ENCODE results near the gene DNAH3. TPM values are rescaled to one million over a fixed set of nuclear protein-coding genes. Genes with fewer than 3 reads are reported as not detected.

DNAH3 gene
- total RNA-seq, 1 experiment from 2014 or later: 0.57 TPM

GRCh38 chr16:21103941-21104860 lies 46.4 kb downstream of the DNAH3 start (continued):
- TF ChIP-seq AFF4 (CRISPR knock-in tag; IDR thresholded peaks at IDR 0.05; ENCODE audit: borderline replicate concordance): no peak
- TF ChIP-seq, protein P1, sequence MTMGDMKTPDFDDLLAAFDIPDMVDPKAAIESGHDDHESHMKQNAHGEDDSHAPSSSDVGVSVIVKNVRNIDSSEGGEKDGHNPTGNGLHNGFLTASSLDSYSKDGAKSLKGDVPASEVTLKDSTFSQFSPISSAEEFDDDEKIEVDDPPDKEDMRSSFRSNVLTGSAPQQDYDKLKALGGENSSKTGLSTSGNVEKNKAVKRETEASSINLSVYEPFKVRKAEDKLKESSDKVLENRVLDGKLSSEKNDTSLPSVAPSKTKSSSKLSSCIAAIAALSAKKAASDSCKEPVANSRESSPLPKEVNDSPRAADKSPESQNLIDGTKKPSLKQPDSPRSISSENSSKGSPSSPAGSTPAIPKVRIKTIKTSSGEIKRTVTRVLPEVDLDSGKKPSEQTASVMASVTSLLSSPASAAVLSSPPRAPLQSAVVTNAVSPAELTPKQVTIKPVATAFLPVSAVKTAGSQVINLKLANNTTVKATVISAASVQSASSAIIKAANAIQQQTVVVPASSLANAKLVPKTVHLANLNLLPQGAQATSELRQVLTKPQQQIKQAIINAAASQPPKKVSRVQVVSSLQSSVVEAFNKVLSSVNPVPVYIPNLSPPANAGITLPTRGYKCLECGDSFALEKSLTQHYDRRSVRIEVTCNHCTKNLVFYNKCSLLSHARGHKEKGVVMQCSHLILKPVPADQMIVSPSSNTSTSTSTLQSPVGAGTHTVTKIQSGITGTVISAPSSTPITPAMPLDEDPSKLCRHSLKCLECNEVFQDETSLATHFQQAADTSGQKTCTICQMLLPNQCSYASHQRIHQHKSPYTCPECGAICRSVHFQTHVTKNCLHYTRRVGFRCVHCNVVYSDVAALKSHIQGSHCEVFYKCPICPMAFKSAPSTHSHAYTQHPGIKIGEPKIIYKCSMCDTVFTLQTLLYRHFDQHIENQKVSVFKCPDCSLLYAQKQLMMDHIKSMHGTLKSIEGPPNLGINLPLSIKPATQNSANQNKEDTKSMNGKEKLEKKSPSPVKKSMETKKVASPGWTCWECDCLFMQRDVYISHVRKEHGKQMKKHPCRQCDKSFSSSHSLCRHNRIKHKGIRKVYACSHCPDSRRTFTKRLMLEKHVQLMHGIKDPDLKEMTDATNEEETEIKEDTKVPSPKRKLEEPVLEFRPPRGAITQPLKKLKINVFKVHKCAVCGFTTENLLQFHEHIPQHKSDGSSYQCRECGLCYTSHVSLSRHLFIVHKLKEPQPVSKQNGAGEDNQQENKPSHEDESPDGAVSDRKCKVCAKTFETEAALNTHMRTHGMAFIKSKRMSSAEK (CRISPR knock-in tag; IDR thresholded peaks at IDR 0.05; ENCODE audit: borderline replicate concordance): no peak
- no peak for TF ChIP-seq ERG (CRISPR knock-in tag; IDR thresholded peaks at IDR 0.05)
- TF ChIP-seq, protein P2, sequence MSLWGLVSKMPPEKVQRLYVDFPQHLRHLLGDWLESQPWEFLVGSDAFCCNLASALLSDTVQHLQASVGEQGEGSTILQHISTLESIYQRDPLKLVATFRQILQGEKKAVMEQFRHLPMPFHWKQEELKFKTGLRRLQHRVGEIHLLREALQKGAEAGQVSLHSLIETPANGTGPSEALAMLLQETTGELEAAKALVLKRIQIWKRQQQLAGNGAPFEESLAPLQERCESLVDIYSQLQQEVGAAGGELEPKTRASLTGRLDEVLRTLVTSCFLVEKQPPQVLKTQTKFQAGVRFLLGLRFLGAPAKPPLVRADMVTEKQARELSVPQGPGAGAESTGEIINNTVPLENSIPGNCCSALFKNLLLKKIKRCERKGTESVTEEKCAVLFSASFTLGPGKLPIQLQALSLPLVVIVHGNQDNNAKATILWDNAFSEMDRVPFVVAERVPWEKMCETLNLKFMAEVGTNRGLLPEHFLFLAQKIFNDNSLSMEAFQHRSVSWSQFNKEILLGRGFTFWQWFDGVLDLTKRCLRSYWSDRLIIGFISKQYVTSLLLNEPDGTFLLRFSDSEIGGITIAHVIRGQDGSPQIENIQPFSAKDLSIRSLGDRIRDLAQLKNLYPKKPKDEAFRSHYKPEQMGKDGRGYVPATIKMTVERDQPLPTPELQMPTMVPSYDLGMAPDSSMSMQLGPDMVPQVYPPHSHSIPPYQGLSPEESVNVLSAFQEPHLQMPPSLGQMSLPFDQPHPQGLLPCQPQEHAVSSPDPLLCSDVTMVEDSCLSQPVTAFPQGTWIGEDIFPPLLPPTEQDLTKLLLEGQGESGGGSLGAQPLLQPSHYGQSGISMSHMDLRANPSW (CRISPR knock-in tag; conservative IDR thresholded peaks at IDR 0.05; ENCODE audit: low read depth): no peak
- TF ChIP-seq NR1H2 (CRISPR knock-in tag; IDR thresholded peaks at IDR 0.05): no peak
- no peak for TF ChIP-seq IRF2 (CRISPR knock-in tag; IDR thresholded peaks at IDR 0.05; ENCODE audit: borderline replicate concordance, low read depth)
- TF ChIP-seq, protein P3, sequence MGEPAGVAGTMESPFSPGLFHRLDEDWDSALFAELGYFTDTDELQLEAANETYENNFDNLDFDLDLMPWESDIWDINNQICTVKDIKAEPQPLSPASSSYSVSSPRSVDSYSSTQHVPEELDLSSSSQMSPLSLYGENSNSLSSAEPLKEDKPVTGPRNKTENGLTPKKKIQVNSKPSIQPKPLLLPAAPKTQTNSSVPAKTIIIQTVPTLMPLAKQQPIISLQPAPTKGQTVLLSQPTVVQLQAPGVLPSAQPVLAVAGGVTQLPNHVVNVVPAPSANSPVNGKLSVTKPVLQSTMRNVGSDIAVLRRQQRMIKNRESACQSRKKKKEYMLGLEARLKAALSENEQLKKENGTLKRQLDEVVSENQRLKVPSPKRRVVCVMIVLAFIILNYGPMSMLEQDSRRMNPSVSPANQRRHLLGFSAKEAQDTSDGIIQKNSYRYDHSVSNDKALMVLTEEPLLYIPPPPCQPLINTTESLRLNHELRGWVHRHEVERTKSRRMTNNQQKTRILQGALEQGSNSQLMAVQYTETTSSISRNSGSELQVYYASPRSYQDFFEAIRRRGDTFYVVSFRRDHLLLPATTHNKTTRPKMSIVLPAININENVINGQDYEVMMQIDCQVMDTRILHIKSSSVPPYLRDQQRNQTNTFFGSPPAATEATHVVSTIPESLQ (CRISPR knock-in tag; IDR thresholded peaks at IDR 0.05): no peak
- no peak for TF ChIP-seq ELF4 (CRISPR knock-in tag; IDR thresholded peaks at IDR 0.05; ENCODE audit: low read depth)
- no peak for TF ChIP-seq ZNF121 (CRISPR knock-in tag; IDR thresholded peaks at IDR 0.05)
